ENCODE measurements around the gene TM4SF20.

TM4SF20 gene

DNA sequence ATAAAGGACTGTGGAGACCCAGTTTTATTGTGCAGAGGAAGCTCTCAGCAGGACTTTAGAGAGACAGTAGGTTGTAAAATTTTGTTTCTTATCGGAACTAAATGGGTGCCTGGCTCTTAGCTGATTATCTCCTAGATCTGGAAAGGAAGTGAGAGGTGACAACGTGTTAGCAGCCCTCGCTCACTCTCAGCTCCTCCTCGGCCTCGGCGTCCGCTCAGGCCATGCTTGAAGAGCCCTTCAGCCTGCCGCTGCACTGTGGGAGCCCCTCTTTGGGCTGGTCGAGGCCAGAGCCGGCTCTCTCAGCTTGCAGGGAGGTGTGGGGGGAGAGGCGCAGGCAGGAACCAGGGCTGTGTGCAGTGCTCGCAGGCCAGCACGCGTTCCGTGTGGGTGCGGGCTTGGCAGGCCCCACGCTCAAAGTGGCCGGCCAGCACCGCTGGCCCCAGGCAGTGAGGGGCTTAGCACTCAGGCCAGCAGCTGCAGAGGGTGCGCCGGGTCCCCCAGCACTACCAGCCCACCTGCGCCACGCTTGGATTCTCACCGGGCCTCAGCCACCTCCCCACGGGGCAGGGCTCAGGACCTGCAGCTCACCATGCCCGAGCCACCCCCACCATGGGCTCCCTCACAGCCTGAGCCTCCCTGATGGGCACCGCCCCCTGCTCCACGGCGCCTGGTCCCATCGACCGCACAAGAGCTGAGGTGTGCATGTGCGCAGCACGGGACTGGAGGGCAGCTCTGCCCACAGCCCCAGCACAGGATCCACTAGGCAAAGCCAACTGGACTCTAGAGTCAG, 58.6 kb downstream of the TM4SF20 start:
- no peak for DNase-seq

DNA sequence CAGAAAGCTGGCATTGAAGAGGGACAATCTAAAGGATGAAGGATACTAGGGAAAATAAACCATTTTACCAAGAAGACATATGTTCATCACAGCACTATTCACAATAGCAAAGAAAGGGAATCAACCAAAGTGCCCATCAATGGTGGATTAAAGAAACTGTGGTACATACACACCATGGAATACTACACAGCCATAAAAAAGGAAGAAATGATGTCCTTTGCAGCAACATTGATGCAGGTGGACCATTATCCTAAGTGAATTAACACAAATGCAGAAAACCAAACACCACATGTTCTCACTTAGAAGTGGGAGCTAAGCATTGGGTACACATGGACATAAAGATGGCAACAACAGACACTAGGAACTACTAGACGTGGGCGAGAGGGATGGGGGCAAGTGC, 61.3 kb downstream of the TM4SF20 start:
- no peak for DNase-seq

DNA sequence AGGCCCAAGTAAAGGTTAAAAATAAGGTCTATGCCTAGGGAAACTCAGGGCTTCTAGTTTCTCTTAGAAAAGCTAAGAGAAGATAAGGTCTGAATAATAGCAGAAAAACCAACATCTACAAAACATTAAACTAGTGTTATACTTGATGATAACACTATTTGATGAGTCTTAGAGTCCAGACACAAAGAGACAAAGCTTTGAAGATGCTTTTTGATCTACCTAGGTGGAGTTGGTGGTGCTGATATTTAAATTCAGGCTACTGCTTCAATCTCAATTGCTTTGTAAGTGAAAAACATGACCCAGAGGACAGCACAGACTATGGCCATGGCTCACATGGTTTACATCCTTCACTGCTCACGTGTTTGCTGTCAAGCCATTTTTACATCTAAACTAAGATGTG, 65.8 kb downstream of the TM4SF20 start:
- no peak for DNase-seq

DNA sequence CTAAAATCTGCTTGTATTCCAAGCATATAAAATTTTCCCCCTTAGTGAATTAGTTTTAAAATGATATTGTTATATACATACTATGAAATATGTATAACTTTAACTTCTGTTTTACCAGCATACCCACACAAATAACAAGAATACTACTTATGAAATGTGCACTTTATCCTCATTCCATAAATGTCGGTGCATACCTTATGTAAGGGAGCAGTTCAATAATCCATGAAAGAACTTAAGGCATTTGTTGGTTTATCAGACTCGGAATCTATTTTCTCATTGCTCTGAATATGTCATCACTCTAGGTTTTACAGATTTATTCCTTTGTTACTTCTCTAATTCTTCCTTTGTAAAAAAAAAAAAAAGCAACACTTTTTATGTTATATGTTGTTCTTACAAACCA, 66.5 kb downstream of the TM4SF20 start:
- no peak for DNase-seq
